ENCODE results near the gene SSTR4. TPM values are rescaled to one million over a fixed set of nuclear protein-coding genes. Genes with fewer than 3 reads are reported as not detected.
A peak's percentile ranks its signal among the peaks of the same experiment; 100 is the strongest.

The SSTR4 gene
- total RNA-seq, 1 experiment from 2014 or later, result not detected

- intact Hi-C loops (cut with micrococcal nuclease), result no loop called here
- Histone ChIP-seq H3K9me3 (ENCODE audit: control insufficient read depth in 1 of 2, insufficient read depth in 1 of 2, low read depth in 1 of 2, low read length in 2 of 2) (no peaks in the 10 kb centered on the region), H4K20me1 (ENCODE audit: insufficient read depth) (no peaks in the 10 kb centered on the region), H3K9me2 (ENCODE audit: insufficient read depth) (no peaks in the 10 kb centered on the region), H2AFZ (ENCODE audit: low read depth, low read length, poor library complexity, severe bottlenecking) (no peak overlapping the region), H3K4me1 (ENCODE audit: control insufficient read depth in 1 of 2, insufficient read depth in 2 of 2, low read length in 2 of 2) (no peaks in the 10 kb centered on the region), H3K36me3 (ENCODE audit: control insufficient read depth in 1 of 2, insufficient read depth in 2 of 2, low read length in 2 of 2) (no peaks in the 10 kb centered on the region; a peak in 1 of 4 replicates), H3K27ac (ENCODE audit: low read depth, low read length) (no peak overlapping the region), H3K4me3 (replicated peaks in 1 of 2; ENCODE audit: low read depth in 1 of 2, low read length in 2 of 2) (no peak overlapping the region), H3K79me2 (ENCODE audit: insufficient read depth, low read length) (no peaks in the 10 kb centered on the region), H3K27me3 (ENCODE audit: insufficient read depth, low read length) (no peaks in the 10 kb centered on the region; the same call in 1 of the 2 replicates), H3K9ac (ENCODE audit: low read length) (no peak overlapping the region), H3K4me2 (ENCODE audit: low read length) (no peak overlapping the region)
- ChIA-PET RAD21 (ENCODE audit: low non-redundant PET in 1 of 2, low total read pairs in 2 of 2, uncharacterized antibody in 2 of 2, unreplicated experiment in 2 of 2) (no interaction called here), CTCF (no interaction called here), POLR2A (interaction anchor here (1.0 kb wide), 1 partner anchor 276 kb away, joined by 3 read pairs; the partner anchor contains the start of gene NXT1)
- ATAC-seq, result peak; percentile 62
- no peak for DNase-seq (ENCODE audit: low read depth, low spot score)
- no TSS peak for BruUV-seq (replicated peaks)
- TF ChIP-seq CTCF (IDR thresholded peaks at IDR 0.05 in 2 of 3, conservative IDR thresholded peaks at IDR 0.05 in 1 of 3; ENCODE audit: borderline replicate concordance in 1 of 3, insufficient read depth in 1 of 3, low read depth in 2 of 3, low read length in 2 of 3) (0 out of 6 replicates have a peak, but pooled peaks of 1 of the 3 experiments have one; percentile 16), YY1 (IDR thresholded peaks at IDR 0.05; ENCODE audit: extremely low read depth, insufficient replicate concordance, low read depth, low read length) (no peak), ATF3 (IDR thresholded peaks at IDR 0.05) (no peak), CEBPB (IDR thresholded peaks at IDR 0.05; ENCODE audit: low read depth) (no peak), RAD21 (IDR thresholded peaks at IDR 0.05; ENCODE audit: low read depth) (no peak), SIN3A (IDR thresholded peaks at IDR 0.05; ENCODE audit: low read depth) (no peak)
These were observed 38.9 kb downstream of the SSTR4 start for GRCh38 chr20:23074052-23074451.

- Histone ChIP-seq H3K9me3 (ENCODE audit: control insufficient read depth in 1 of 2, insufficient read depth in 1 of 2, low read depth in 1 of 2, low read length in 2 of 2) (no peaks in the 10 kb centered on the region), H4K20me1 (ENCODE audit: insufficient read depth) (no peaks in the 10 kb centered on the region), H3K27me3 (ENCODE audit: insufficient read depth, low read length) (peaks cover 13% of the 10 kb centered on the region), H2AFZ (ENCODE audit: low read depth, low read length, poor library complexity, severe bottlenecking) (no peak overlapping the region), H3K27ac (ENCODE audit: low read depth, low read length) (no peak overlapping the region), H3K4me1 (ENCODE audit: control insufficient read depth in 1 of 2, insufficient read depth in 2 of 2, low read length in 2 of 2) (no peaks in the 10 kb centered on the region), H3K4me3 (replicated peaks in 1 of 2; ENCODE audit: low read depth in 1 of 2, low read length in 2 of 2) (no peak overlapping the region), H3K4me2 (ENCODE audit: low read length) (no peak overlapping the region), H3K36me3 (ENCODE audit: control insufficient read depth in 1 of 2, insufficient read depth in 2 of 2, low read length in 2 of 2) (no peaks in the 10 kb centered on the region; a peak in 1 of 4 replicates), H3K9ac (ENCODE audit: low read length) (no peak overlapping the region), H3K79me2 (ENCODE audit: insufficient read depth, low read length) (no peaks in the 10 kb centered on the region), H3K9me2 (ENCODE audit: insufficient read depth) (no peaks in the 10 kb centered on the region)
- CTCF ChIA-PET, result no interaction called here
- no peak for DNase-seq (ENCODE audit: low read depth, low spot score)
- RAD21 ChIA-PET (ENCODE audit: low non-redundant PET in 1 of 2, low total read pairs in 2 of 2, uncharacterized antibody in 2 of 2, unreplicated experiment in 2 of 2), result no interaction called here
- POLR2A ChIA-PET, result no interaction called here
- BruUV-seq (replicated peaks), result no TSS peak
- intact Hi-C loops (cut with micrococcal nuclease), result no loop called here
- no peak for ATAC-seq
- TF ChIP-seq FOSL1 (IDR thresholded peaks at IDR 0.05; ENCODE audit: low read depth) (no peak), SIN3A (IDR thresholded peaks at IDR 0.05; ENCODE audit: low read depth) (no peak), EZH2phosphoT487 (IDR thresholded peaks at IDR 0.05; ENCODE audit: borderline replicate concordance) (no peak), SRF (IDR thresholded peaks at IDR 0.05; ENCODE audit: low read depth) (no peak), ZFX (IDR thresholded peaks at IDR 0.05) (no peak), ATF3 (IDR thresholded peaks at IDR 0.05) (no peak), POLR2AphosphoS5 (IDR thresholded peaks at IDR 0.05; ENCODE audit: low read depth, low read length) (no peak), RAD21 (IDR thresholded peaks at IDR 0.05; ENCODE audit: low read depth) (no peak), CBX3 (IDR thresholded peaks at IDR 0.05; ENCODE audit: low read depth) (no peak), YY1 (IDR thresholded peaks at IDR 0.05; ENCODE audit: extremely low read depth, insufficient replicate concordance, low read depth, low read length) (no peak), ELF1 (IDR thresholded peaks at IDR 0.05; ENCODE audit: borderline replicate concordance, low read depth) (no peak), POLR2A (IDR thresholded peaks at IDR 0.05; ENCODE audit: borderline replicate concordance, extremely low read depth, insufficient read depth, insufficient read length) (no peak), ZNF274 (IDR thresholded peaks at IDR 0.05; ENCODE audit: low read depth, low read length) (no peak), EGR1 (IDR thresholded peaks at IDR 0.05; ENCODE audit: low read depth) (no peak), MAX (IDR thresholded peaks at IDR 0.05) (no peak)
These were observed 42.2 kb downstream of the SSTR4 start for GRCh38 chr20:23077277-23077676.

Measured in HCT116 (cell line).